Endothelial cell of umbilical vein (primary cell): Measurements from ENCODE around the gene PTPN22. TPM values are rescaled to one million over a fixed set of nuclear protein-coding genes. Genes with fewer than 3 reads are reported as not detected.

ENCODE experiments used
- BruUV-seq: library from RNA; stranded (reverse); fragments of 400-500 nt; replicated peaks from 2 replicates; lab custom pipeline; 2021; lab: Mats Ljungman, UMichigan
- CTCF ChIA-PET: fragments of 300-600, 350-600 bp; sonication (Branson Sonifier 250); formaldehyde crosslinking; loops from one replicate; lab custom pipeline; 2021; ENCODE audit warnings: antibody characterized with exemption, inconsistent platforms; lab: Charles Lee
- POLR2A ChIA-PET: fragments of 300-600, 350-600 bp; sonication (Branson Sonifier 250); formaldehyde crosslinking; loops from one replicate; lab custom pipeline; 2021; ENCODE audit warnings: antibody characterized with exemption, inconsistent platforms; lab: Charles Lee
- DNase-seq: peaks from one replicate; pipeline ENCODE4 v3.0.0-alpha.2; 2011; ENCODE audit warnings: low read depth, low spot score
- FAIRE-seq: peaks from 2 replicates; lab custom pipeline; 2011; peaks lifted over from hg19 to GRCh38; lab: Jason Lieb, UNC
- H2AFZ ChIP-seq: 2 replicates; pipeline ENCODE4 v1.6.0; 2012; ENCODE audit warnings: low read depth, low read length, control low read depth, inconsistent platforms
- H3K27ac ChIP-seq: 2 replicates; pipeline ENCODE4 v1.5.1; 2011; ENCODE audit warnings: low read depth, mild to moderate bottlenecking, control low read depth, low read length, moderate library complexity; ENCODE audit not compliant: insufficient read depth
- H3K27me3 ChIP-seq, 2 experiments: 2 replicates each; pipeline versions ENCODE4 v1.6.0 to v1.6.1; 2011; ENCODE audit warnings: low read length in 2 of 2, mixed read lengths in 1 of 2; ENCODE audit not compliant: control insufficient read depth in 2 of 2, insufficient read depth in 2 of 2
- H3K36me3 ChIP-seq, 2 experiments: 2 replicates in 1 of 2; 3 replicates in 1 of 2; pipeline ENCODE4 v1.5.1; 2011; ENCODE audit warnings: low read length in 2 of 2, mild to moderate bottlenecking in 1 of 2, moderate library complexity in 1 of 2; ENCODE audit not compliant: control insufficient read depth in 2 of 2, insufficient read depth in 2 of 2; ENCODE audit errors: extremely low read depth in 1 of 2
- H3K4me1 ChIP-seq: 3 replicates; pipeline ENCODE4 v1.5.1; 2011; ENCODE audit warnings: mild to moderate bottlenecking, low read length; ENCODE audit not compliant: control insufficient read depth, insufficient read depth; ENCODE audit errors: extremely low read depth
- H3K4me2 ChIP-seq: 2 replicates; pipeline ENCODE4 v1.6.1; 2011; ENCODE audit warnings: low read length, control low read depth, mixed read lengths; ENCODE audit not compliant: insufficient read depth
- H3K4me3 ChIP-seq, 3 experiments: fragments of 200-600 bp in 1 of 3; sonication (generic), shearing (Covaris generic) in 1 of 3; replicated peaks in 1 of 3; 2 replicates each; pipeline ENCODE4 v1.5.1; 2011 to 2016; ENCODE audit warnings: control low read depth in 3 of 3, low read length in 3 of 3, mild to moderate bottlenecking in 2 of 3, inconsistent platforms in 1 of 3, low read depth in 1 of 3, moderate library complexity in 1 of 3; ENCODE audit not compliant: insufficient read depth in 1 of 3
- H3K79me2 ChIP-seq: 2 replicates; pipeline ENCODE4 v1.6.0; 2012; ENCODE audit warnings: low read length, inconsistent platforms; ENCODE audit not compliant: control insufficient read depth, insufficient read depth
- H3K9ac ChIP-seq: replicated peaks from 2 replicates; pipeline ENCODE3; 2011; ENCODE audit warnings: low read length, control low read depth; ENCODE audit not compliant: insufficient read depth; ENCODE audit errors: extremely low read depth
- H3K9me1 ChIP-seq: replicated peaks from 3 replicates; pipeline ENCODE4 v1.6.0; 2011; ENCODE audit warnings: mild to moderate bottlenecking, low read length; ENCODE audit not compliant: control insufficient read depth, insufficient read depth; ENCODE audit errors: extremely low read depth
- H3K9me3 ChIP-seq: replicated peaks from 2 replicates; pipeline ENCODE4 v1.5.1; 2012; ENCODE audit warnings: low read length, inconsistent platforms; ENCODE audit not compliant: control insufficient read depth, insufficient read depth
- H4K20me1 ChIP-seq: replicated peaks from 2 replicates; pipeline ENCODE3; 2011; ENCODE audit warnings: mild to moderate bottlenecking, low read length; ENCODE audit not compliant: control insufficient read depth, insufficient read depth; ENCODE audit errors: extremely low read depth
- EZH2 ChIP-seq: IDR thresholded peaks from 2 replicates; pipeline ENCODE4 v1.6.1; 2012; ENCODE audit warnings: borderline replicate concordance, low read depth, mild to moderate bottlenecking, moderate library complexity, low read length, inconsistent platforms; ENCODE audit not compliant: severe bottlenecking
- FOS ChIP-seq: IDR thresholded peaks from 2 replicates; pipeline ENCODE4 v1.6.1; 2011; ENCODE audit warnings: mild to moderate bottlenecking, low read length, moderate library complexity, borderline replicate concordance; ENCODE audit not compliant: insufficient read depth
- JUN ChIP-seq: IDR thresholded peaks from 2 replicates; pipeline ENCODE4 v1.6.1; 2011; ENCODE audit warnings: borderline replicate concordance, low read depth; ENCODE audit not compliant: insufficient read length, insufficient read depth
- POLR2AphosphoS5 ChIP-seq: IDR thresholded peaks from 2 replicates; pipeline ENCODE4 v1.6.1; 2012; ENCODE audit warnings: low read depth, mild to moderate bottlenecking, control low read depth, low read length, moderate library complexity; ENCODE audit not compliant: insufficient read depth
- dilution Hi-C: fragments of 300-500 bp; cut with MboI; formaldehyde crosslinking; loops from one replicate; pipeline ENCODE4 v1.15.0; 2019; ENCODE audit warnings: low sequenced_read_pairs; ENCODE audit not compliant: extremely low pct_ligation_motif_present
- intact Hi-C: fragments of 100-400 bp; cut with micrococcal nuclease; formaldehyde crosslinking; loops from one replicate; pipeline ENCODE4 v1.10.0; 2022
- polyA plus RNA-seq, 4 experiments: library from polyadenylated mRNA; depleted of rRNA in 3 of 4; stranded (reverse) in 3 of 4; unstranded in 1 of 4; fragments of >200 nt; gene quantifications; 2 replicates each; pipeline versions ENCODE4 v1.2.1 to v1.2.3, GENCODE V29; 2011 to 2012; ENCODE audit warnings: missing spikeins in 1 of 4
- total RNA-seq: library from RNA; stranded (reverse); gene quantifications from 2 replicates; pipeline ENCODE4 v1.2.3, GENCODE V29; 2021
- TF ChIP-seq, protein P1 (sequence below), 2 donors: IDR thresholded peaks; 1 replicate in 1 of 2; 2 replicates in 1 of 2; pipeline ENCODE4 v1.5.1; 2011; ENCODE audit warnings: low read length in 2 of 2, mild to moderate bottlenecking in 2 of 2, moderate library complexity in 2 of 2, control low read depth in 1 of 2, inconsistent platforms in 1 of 2, low read depth in 1 of 2; ENCODE audit not compliant: insufficient read depth in 1 of 2; ENCODE audit errors: extremely low read depth in 1 of 2

PTPN22 gene
- total and polyA plus RNA-seq, 2 donors (not counting 3 experiments of a cell fraction or from before 2014, with no cell fraction given): not detected

DNA sequence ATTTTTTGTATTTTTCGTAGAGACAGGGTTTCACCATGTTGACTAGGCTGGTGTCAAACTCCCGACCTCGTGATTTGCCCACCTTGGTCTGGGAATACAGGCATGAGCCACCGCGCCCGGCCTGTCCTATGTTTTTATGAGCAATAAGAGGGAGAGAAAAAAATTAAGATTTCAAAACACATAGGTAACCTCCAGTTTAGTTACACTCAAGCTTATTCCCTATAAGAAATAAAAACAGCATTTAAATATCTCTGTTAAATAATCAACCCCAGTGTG lies 66.3 kb downstream of the PTPN22 start:
- peaks cover 2% of the 10 kb centered on the region for H4K20me1 ChIP-seq
- TF ChIP-seq EZH2: no peak
- TF ChIP-seq POLR2AphosphoS5: no peak
- TF ChIP-seq, protein P1, sequence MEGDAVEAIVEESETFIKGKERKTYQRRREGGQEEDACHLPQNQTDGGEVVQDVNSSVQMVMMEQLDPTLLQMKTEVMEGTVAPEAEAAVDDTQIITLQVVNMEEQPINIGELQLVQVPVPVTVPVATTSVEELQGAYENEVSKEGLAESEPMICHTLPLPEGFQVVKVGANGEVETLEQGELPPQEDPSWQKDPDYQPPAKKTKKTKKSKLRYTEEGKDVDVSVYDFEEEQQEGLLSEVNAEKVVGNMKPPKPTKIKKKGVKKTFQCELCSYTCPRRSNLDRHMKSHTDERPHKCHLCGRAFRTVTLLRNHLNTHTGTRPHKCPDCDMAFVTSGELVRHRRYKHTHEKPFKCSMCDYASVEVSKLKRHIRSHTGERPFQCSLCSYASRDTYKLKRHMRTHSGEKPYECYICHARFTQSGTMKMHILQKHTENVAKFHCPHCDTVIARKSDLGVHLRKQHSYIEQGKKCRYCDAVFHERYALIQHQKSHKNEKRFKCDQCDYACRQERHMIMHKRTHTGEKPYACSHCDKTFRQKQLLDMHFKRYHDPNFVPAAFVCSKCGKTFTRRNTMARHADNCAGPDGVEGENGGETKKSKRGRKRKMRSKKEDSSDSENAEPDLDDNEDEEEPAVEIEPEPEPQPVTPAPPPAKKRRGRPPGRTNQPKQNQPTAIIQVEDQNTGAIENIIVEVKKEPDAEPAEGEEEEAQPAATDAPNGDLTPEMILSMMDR (IDR thresholded peaks at IDR 0.05; ENCODE audit: extremely low read depth in 1 of 2, insufficient read depth in 1 of 2, low read depth in 1 of 2, low read length in 2 of 2): no peak
- TF ChIP-seq FOS: no peak
- dilution Hi-C loops: no loop called here
- no peak overlapping the region for H2AFZ ChIP-seq
- no peaks in the 10 kb centered on the region for H3K9me1 ChIP-seq
- no peaks in the 10 kb centered on the region for H3K9me3 ChIP-seq
- H3K27ac ChIP-seq: no peak overlapping the region
- intact Hi-C loops: no loop called here
- ChIA-PET POLR2A (no interaction called here), CTCF (no interaction called here)
- no TSS peak for BruUV-seq
- no peaks in the 10 kb centered on the region for H3K36me3 ChIP-seq
- H3K79me2 ChIP-seq: peaks cover 90% of the 10 kb centered on the region
- no peak overlapping the region for H3K4me3 ChIP-seq
- H3K4me2 ChIP-seq: peak overlapping the region; percentile 62
- H3K9ac ChIP-seq: no peak overlapping the region
- FAIRE-seq (no peak), DNase-seq (no peak)
- peaks cover 26% of the 10 kb centered on the region for H3K4me1 ChIP-seq
- H3K27me3 ChIP-seq: no peaks in the 10 kb centered on the region

DNA sequence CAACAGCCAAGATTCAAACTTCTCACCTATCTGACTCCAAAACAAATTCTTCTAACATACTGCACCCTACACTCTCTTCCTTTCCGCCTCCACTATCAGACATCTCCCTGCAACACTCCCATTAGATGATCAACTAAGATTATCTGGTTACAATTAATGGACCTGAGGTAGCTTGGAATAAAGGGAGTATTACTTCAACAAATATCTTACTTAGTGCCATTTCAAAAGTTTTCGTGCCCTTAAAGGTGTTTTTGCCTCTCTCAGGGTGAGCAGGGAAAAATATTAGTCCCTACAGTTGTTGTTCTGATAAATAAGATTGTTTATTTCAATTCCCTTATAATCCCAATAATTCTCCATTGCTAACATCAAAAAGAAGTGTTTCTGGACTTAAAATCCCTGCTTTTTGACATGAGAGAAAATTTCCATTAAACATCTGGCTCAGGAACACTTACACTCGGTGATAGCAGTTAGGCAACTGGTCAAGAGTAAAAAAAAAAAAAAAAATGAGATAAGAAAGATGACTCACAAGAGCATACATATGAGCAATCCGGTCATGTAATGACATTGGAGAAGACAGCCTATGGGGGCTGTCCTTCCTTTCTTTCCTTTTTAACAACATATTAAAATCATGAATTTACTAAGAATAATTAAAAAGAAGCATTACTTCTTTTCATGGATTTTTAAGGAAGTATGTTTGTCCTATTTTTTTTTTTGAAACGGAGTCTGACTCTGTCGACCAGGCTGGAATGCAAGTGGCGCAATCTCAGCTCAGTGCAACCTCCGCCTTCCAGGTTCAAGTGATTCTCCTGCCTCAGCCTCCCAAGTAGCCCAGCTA lies 66.9 kb downstream of the PTPN22 start:
- no peaks in the 10 kb centered on the region for H3K9me3 ChIP-seq
- FAIRE-seq (peak; percentile 75), DNase-seq (peak; percentile 42)
- TF ChIP-seq POLR2AphosphoS5 (no peak), FOS (peak; percentile 79), JUN (peak; percentile 47)
- H3K4me1 ChIP-seq: peaks cover 21% of the 10 kb centered on the region
- H2AFZ ChIP-seq: no peak overlapping the region
- H3K9me1 ChIP-seq: no peaks in the 10 kb centered on the region
- H3K4me3 ChIP-seq: no peak overlapping the region
- intact Hi-C loops (no loop called here), dilution Hi-C loops (no loop called here)
- H3K4me2 ChIP-seq: peak overlapping the region; percentile 62
- ChIA-PET CTCF (no interaction called here), POLR2A (interaction anchor here (0.6 kb wide), 1 partner anchor 35 kb away, joined by 3 read pairs; no protein-coding TSS in a partner anchor)
- H3K36me3 ChIP-seq: no peaks in the 10 kb centered on the region
- BruUV-seq: no TSS peak
- peaks cover 90% of the 10 kb centered on the region for H3K79me2 ChIP-seq
- peaks cover 2% of the 10 kb centered on the region for H4K20me1 ChIP-seq
- no peak overlapping the region for H3K27ac ChIP-seq
- no peak overlapping the region for H3K9ac ChIP-seq
- no peaks in the 10 kb centered on the region for H3K27me3 ChIP-seq
